HEK293T (cell line): ENCODE results near the gene ATG13.

Experiments used
- CTCF ChIA-PET: fragments of 350-600 bp; formaldehyde crosslinking; extraction: SDS; loops from one replicate; lab custom pipeline; 2021; ENCODE audit warnings: antibody characterized with exemption, inconsistent platforms; lab: Yijun Ruan, JAX
- POLR2A ChIA-PET: fragments of 350-600 bp; formaldehyde crosslinking; extraction: SDS; loops from one replicate; lab custom pipeline; 2020; ENCODE audit warnings: antibody characterized with exemption, inconsistent platforms; lab: Yijun Ruan, JAX
- DNase-seq: peaks from one replicate; pipeline ENCODE4 v3.0.0; 2012; ENCODE audit warnings: mixed read lengths; ENCODE audit errors: extremely low spot score
- ARNT ChIP-seq: fragments of 450-650 bp; IDR thresholded peaks from 2 replicates; pipeline ENCODE4 v1.6.1; 2017; ENCODE audit warnings: mild to moderate bottlenecking
- BHLHE40 ChIP-seq: fragments of 450-650 bp; IDR thresholded peaks from 2 replicates; pipeline ENCODE4 v1.6.1; 2016; ENCODE audit warnings: mild to moderate bottlenecking, moderate library complexity, borderline replicate concordance
- CTBP1 ChIP-seq: fragments of 450-650 bp; IDR thresholded peaks from 2 replicates; pipeline ENCODE4 v1.6.1; 2016; ENCODE audit warnings: borderline replicate concordance
- ELF4 ChIP-seq: fragments of 450-650 bp; IDR thresholded peaks from 2 replicates; pipeline ENCODE4 v1.6.1; 2017; ENCODE audit warnings: antibody characterized with exemption
- FOXA1 ChIP-seq: fragments of 450-650 bp; IDR thresholded peaks from 2 replicates; pipeline ENCODE4 v1.6.1; 2016; ENCODE audit warnings: mild to moderate bottlenecking
- FOXK2 ChIP-seq: fragments of 450-650 bp; IDR thresholded peaks from 2 replicates; pipeline ENCODE4 v1.6.1; 2016; ENCODE audit warnings: mild to moderate bottlenecking
- FOXM1 ChIP-seq: fragments of 450-650 bp; IDR thresholded peaks from 2 replicates; pipeline ENCODE4 v1.6.1; 2017; ENCODE audit warnings: mild to moderate bottlenecking, borderline replicate concordance
- HDGF ChIP-seq: fragments of 450-650 bp; IDR thresholded peaks from 2 replicates; pipeline ENCODE4 v1.6.1; 2017; ENCODE audit warnings: antibody characterized with exemption, borderline replicate concordance
- L3MBTL2 ChIP-seq: fragments of 450-650 bp; conservative IDR thresholded peaks from 2 replicates; pipeline ENCODE4 v1.6.1; 2016; ENCODE audit warnings: mild to moderate bottlenecking
- LEF1 ChIP-seq: fragments of 450-650 bp; IDR thresholded peaks from 2 replicates; pipeline ENCODE4 v1.6.1; 2017; ENCODE audit warnings: mild to moderate bottlenecking, borderline replicate concordance
- NFRKB ChIP-seq: fragments of 450-650 bp; IDR thresholded peaks from 2 replicates; pipeline ENCODE4 v1.6.1; 2016; ENCODE audit warnings: mild to moderate bottlenecking, moderate library complexity
- PKNOX1 ChIP-seq: fragments of 450-650 bp; IDR thresholded peaks from 2 replicates; pipeline ENCODE4 v1.6.1; 2016
- SP1 ChIP-seq: fragments of 450-650 bp; IDR thresholded peaks from 2 replicates; pipeline ENCODE4 v1.6.1; 2017
- SUZ12 ChIP-seq: fragments of 450-650 bp; IDR thresholded peaks from 2 replicates; pipeline ENCODE4 v1.6.1; 2016; ENCODE audit warnings: mild to moderate bottlenecking
- TARDBP ChIP-seq: fragments of 450-650 bp; IDR thresholded peaks from 2 replicates; pipeline ENCODE4 v1.6.1; 2016
- ZNF384 ChIP-seq: fragments of 450-650 bp; IDR thresholded peaks from 2 replicates; pipeline ENCODE4 v1.6.1; 2016

The ATG13 gene

GRCh38 chr11:46588915-46589314, 28.4 kb upstream of the ATG13 start:
- POLR2A ChIA-PET, result interaction anchor here (0.7 kb wide), 1 partner anchor 209 kb away, joined by 3 read pairs; no protein-coding TSS in a partner anchor
- TF ChIP-seq CTBP1 (no peak), PKNOX1 (no peak), ARNT (no peak), SUZ12 (no peak), L3MBTL2 (no peak), ZNF384 (no peak), TARDBP (no peak), NFRKB (no peak), ELF4 (no peak), HDGF (no peak), FOXA1 (no peak), FOXM1 (no peak), SP1 (no peak), FOXK2 (no peak), BHLHE40 (no peak)
- DNase-seq, result no peak
- CTCF ChIA-PET, result interaction anchor here (0.7 kb wide), 1 partner anchor 99 kb away, joined by 3 read pairs; no protein-coding TSS in a partner anchor

GRCh38 chr11:46590740-46591605, 26.4 kb upstream of the ATG13 start:
- ChIA-PET POLR2A (no interaction called here), CTCF (no interaction called here)
- no peak for DNase-seq
- TF ChIP-seq HDGF, result no peak
- TF ChIP-seq ZNF384, result peak; percentile 70
- TF ChIP-seq ELF4, result no peak

- ChIA-PET CTCF (interaction anchor here (1.0 kb wide), 1 partner anchor 18 kb away, joined by 3 read pairs; no protein-coding TSS in a partner anchor), POLR2A (interaction anchor here (0.6 to 2.0 kb wide), 22 partner anchors 12 to 356 kb away, joined by 3 to 16 read pairs (median 4); partner anchors contain the start of genes ARHGAP1, ATG13 and ZNF408)
- peak; percentile 77 for DNase-seq
- no peak for TF ChIP-seq FOXM1
- TF ChIP-seq L3MBTL2, result peak; percentile 61; the same call in 1 of the 2 replicates
These were observed 23.6 kb upstream of the ATG13 start, which contains the start of gene AMBRA1 for GRCh38 chr11:46593550-46594373. Gene AMBRA1 (minus strand): TSS chr11:46594023. CDS start chr11:46548380, 45,643 bp downstream.

- no peak for DNase-seq
- TF ChIP-seq TARDBP (no peak), CTBP1 (no peak), SP1 (no peak), FOXM1 (no peak), ELF4 (no peak), SUZ12 (no peak)
- CTCF ChIA-PET, result interaction anchor here (1.0 kb wide), 1 partner anchor 17 kb away, joined by 3 read pairs; no protein-coding TSS in a partner anchor
- POLR2A ChIA-PET, result interaction anchor here (0.6 to 2.0 kb wide), 20 partner anchors 12 to 357 kb away, joined by 3 to 16 read pairs (median 4); partner anchors contain the start of genes ARHGAP1, ATG13 and ZNF408
These were observed 23.0 kb upstream of the ATG13 start for GRCh38 chr11:46594374-46594700.

GRCh38 chr11:46594785-46595184, 22.6 kb upstream of the ATG13 start:
- CTCF ChIA-PET, result no interaction called here

More at GRCh38 chr11:46594785-46595184, 22.6 kb upstream of the ATG13 start:
- POLR2A ChIA-PET, result interaction anchor here (1.0 to 2.0 kb wide), 6 partner anchors 11 to 199 kb away, joined by 3 to 16 read pairs (median 6); no protein-coding TSS in a partner anchor
- no peak for TF ChIP-seq ARNT
- TF ChIP-seq HDGF, result no peak
- TF ChIP-seq PKNOX1, result no peak
- no peak for TF ChIP-seq FOXK2
- no peak for TF ChIP-seq NFRKB
- no peak for TF ChIP-seq ZNF384
- TF ChIP-seq FOXM1, result no peak
- no peak for TF ChIP-seq LEF1
- TF ChIP-seq CTBP1, result no peak
- no peak for TF ChIP-seq BHLHE40
- no peak for TF ChIP-seq ELF4
- TF ChIP-seq SUZ12, result no peak
- no peak for TF ChIP-seq L3MBTL2
- TF ChIP-seq FOXA1, result no peak
- no peak for TF ChIP-seq TARDBP
- no peak for TF ChIP-seq SP1
- no peak for DNase-seq
